ENCODE data around the gene EPHA2. TPM values are rescaled to one million over a fixed set of nuclear protein-coding genes. Genes with fewer than 3 reads are reported as not detected.

Gene EPHA2
- total and polyA plus RNA-seq, 4 donors, result 2.9 to 11.1 (median 6.8) TPM

DNA sequence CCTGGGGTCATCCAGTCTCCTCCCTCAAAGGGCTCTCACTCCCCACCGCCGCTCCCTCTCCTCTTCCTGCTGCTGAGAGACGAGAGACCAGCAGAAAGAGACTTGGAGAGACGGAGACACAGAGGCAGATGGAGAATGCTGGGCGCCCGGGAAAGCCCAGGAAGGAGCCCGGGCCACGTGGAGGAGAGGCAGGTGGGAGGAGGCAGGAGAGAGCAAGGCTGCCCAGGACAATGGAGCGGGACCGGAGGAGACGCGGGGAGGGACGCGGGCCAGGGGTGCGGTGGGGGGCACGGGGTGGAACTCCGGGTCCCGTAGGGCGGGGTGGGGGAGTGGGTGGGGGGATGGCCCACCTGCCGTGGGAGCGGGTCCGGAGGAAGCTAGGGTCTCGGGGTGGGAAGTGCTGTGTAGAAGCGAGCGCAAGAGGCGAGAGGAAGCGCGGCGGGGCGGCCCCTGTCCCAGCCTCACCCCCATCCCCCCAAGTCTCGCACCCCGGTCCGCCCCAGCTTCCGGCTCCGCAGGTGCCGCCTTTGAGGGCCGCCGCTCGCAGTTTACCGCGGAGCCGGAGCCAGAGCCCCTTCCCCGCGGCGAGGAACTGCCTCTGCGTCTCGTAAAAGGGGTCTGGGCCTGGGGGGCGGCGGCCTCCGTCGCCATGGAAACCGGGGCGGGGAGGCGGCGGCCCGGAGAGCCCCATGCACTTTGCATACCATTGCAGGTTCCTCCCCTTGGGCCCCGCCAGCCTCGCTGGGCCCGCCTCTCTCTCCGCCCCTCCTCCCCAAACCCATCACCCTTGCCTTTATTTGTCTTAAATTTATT is 11.7 kb upstream of the EPHA2 start:
- no peak for DNase-seq (ENCODE audit: low spot score)
- Histone ChIP-seq H3K4me3 (ENCODE audit: low read depth in 1 of 3, low read length in 3 of 3) (peak overlapping the region in 1 of 3 donors; percentile 44), H3K27ac (ENCODE audit: low read depth in 1 of 2, low read length in 2 of 2) (no peak overlapping the region), H3K9me3 (ENCODE audit: control insufficient read depth in 4 of 4, low read length in 3 of 4) (no peaks in the 10 kb centered on the region), H3K9ac (ENCODE audit: low read depth in 1 of 2, low read length in 2 of 2) (no peak overlapping the region), H3K36me3 (ENCODE audit: control insufficient read depth in 4 of 4, insufficient read depth in 3 of 4, low read depth in 1 of 4, low read length in 3 of 4) (no peaks in the 10 kb centered on the region), H3K27me3 (ENCODE audit: control insufficient read depth in 4 of 4, insufficient read depth in 4 of 4, low read length in 3 of 4) (no peaks in the 10 kb centered on the region), H3K4me1 (ENCODE audit: control insufficient read depth in 4 of 4, insufficient read depth in 4 of 4, low read length in 3 of 4) (peaks cover 0 to 2% (median under 1%) of the 10 kb centered on the region in 4 donors)
- 17% methylated on average over 60 of the region's 60 CpGs for WGBS
- TF ChIP-seq FOXA2 (IDR thresholded peaks at IDR 0.05) (no peak), JUND (IDR thresholded peaks at IDR 0.05) (no peak), FOXA1 (IDR thresholded peaks at IDR 0.05) (no peak), HNF4A (conservative IDR thresholded peaks at IDR 0.05) (no peak), NR2F2 (IDR thresholded peaks at IDR 0.05) (no peak), RAD21 (IDR thresholded peaks at IDR 0.05) (no peak)

DNA sequence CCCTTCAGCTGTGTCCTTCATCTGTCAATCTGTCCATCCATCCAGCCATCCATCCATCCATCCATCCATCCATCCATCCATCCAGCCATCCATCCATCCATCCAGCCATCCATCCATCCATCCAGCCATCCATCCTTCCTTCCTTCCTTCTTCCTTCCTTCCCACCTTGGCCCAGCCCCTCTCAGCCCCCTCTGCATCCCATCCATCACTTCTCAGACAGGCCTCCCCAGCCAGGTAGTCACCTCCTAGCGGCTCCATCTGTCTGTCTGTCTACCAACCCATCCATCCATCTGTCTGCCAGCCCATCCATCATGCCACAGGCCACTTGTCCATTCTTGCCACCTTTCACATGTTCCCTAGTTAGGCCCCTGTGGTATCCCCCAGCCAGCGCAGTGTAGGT is 10.2 kb upstream of the EPHA2 start:
- H3K9ac ChIP-seq (ENCODE audit: low read depth in 1 of 2, low read length in 2 of 2), result no peak overlapping the region
- H3K4me1 ChIP-seq (ENCODE audit: control insufficient read depth in 4 of 4, insufficient read depth in 4 of 4, low read length in 3 of 4), result peaks cover 0 to 2% (median under 1%) of the 10 kb centered on the region in 4 donors
- TF ChIP-seq, protein P1, sequence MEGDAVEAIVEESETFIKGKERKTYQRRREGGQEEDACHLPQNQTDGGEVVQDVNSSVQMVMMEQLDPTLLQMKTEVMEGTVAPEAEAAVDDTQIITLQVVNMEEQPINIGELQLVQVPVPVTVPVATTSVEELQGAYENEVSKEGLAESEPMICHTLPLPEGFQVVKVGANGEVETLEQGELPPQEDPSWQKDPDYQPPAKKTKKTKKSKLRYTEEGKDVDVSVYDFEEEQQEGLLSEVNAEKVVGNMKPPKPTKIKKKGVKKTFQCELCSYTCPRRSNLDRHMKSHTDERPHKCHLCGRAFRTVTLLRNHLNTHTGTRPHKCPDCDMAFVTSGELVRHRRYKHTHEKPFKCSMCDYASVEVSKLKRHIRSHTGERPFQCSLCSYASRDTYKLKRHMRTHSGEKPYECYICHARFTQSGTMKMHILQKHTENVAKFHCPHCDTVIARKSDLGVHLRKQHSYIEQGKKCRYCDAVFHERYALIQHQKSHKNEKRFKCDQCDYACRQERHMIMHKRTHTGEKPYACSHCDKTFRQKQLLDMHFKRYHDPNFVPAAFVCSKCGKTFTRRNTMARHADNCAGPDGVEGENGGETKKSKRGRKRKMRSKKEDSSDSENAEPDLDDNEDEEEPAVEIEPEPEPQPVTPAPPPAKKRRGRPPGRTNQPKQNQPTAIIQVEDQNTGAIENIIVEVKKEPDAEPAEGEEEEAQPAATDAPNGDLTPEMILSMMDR (IDR thresholded peaks at IDR 0.05; ENCODE audit: low read depth, low read length, missing input control), result no peak
- TF ChIP-seq RAD21 (IDR thresholded peaks at IDR 0.05) (no peak), YY1 (IDR thresholded peaks at IDR 0.05) (no peak), HNF4G (IDR thresholded peaks at IDR 0.05) (no peak), JUND (IDR thresholded peaks at IDR 0.05) (no peak), NR2F2 (IDR thresholded peaks at IDR 0.05) (no peak), FOXA1 (IDR thresholded peaks at IDR 0.05) (no peak), EGR1 (IDR thresholded peaks at IDR 0.05; ENCODE audit: low read depth in 2 of 2) (no peak), RXRA (IDR thresholded peaks at IDR 0.05) (no peak)
- TF ChIP-seq, protein P2, sequence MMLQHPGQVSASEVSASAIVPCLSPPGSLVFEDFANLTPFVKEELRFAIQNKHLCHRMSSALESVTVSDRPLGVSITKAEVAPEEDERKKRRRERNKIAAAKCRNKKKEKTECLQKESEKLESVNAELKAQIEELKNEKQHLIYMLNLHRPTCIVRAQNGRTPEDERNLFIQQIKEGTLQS (IDR thresholded peaks at IDR 0.05), result no peak
- TF ChIP-seq, protein P3, sequence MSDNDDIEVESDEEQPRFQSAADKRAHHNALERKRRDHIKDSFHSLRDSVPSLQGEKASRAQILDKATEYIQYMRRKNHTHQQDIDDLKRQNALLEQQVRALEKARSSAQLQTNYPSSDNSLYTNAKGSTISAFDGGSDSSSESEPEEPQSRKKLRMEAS (IDR thresholded peaks at IDR 0.05), result no peak
- TF ChIP-seq, protein P4, sequence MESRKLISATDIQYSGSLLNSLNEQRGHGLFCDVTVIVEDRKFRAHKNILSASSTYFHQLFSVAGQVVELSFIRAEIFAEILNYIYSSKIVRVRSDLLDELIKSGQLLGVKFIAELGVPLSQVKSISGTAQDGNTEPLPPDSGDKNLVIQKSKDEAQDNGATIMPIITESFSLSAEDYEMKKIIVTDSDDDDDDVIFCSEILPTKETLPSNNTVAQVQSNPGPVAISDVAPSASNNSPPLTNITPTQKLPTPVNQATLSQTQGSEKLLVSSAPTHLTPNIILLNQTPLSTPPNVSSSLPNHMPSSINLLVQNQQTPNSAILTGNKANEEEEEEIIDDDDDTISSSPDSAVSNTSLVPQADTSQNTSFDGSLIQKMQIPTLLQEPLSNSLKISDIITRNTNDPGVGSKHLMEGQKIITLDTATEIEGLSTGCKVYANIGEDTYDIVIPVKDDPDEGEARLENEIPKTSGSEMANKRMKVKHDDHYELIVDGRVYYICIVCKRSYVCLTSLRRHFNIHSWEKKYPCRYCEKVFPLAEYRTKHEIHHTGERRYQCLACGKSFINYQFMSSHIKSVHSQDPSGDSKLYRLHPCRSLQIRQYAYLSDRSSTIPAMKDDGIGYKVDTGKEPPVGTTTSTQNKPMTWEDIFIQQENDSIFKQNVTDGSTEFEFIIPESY (IDR thresholded peaks at IDR 0.05), result no peak

More for the DNA sequence above, 10.2 kb upstream of the EPHA2 start:
- Histone ChIP-seq H3K4me3 (ENCODE audit: low read depth in 1 of 3, low read length in 3 of 3) (no peak overlapping the region), H3K27ac (ENCODE audit: low read depth in 1 of 2, low read length in 2 of 2) (no peak overlapping the region), H3K36me3 (ENCODE audit: control insufficient read depth in 4 of 4, insufficient read depth in 3 of 4, low read depth in 1 of 4, low read length in 3 of 4) (no peaks in the 10 kb centered on the region), H3K9me3 (ENCODE audit: control insufficient read depth in 4 of 4, low read length in 3 of 4) (no peaks in the 10 kb centered on the region), H3K27me3 (ENCODE audit: control insufficient read depth in 4 of 4, insufficient read depth in 4 of 4, low read length in 3 of 4) (no peaks in the 10 kb centered on the region)
- no peak for DNase-seq (ENCODE audit: low spot score)
- WGBS, result 47% methylated on average over 2 of the region's 2 CpGs

All from liver (tissue), 9 donors.